Activated CD4-positive, alpha-beta T cell treated with anti-CD3 and anti-CD28 coated beads for 48 hours (primary cell): ENCODE measurements around the gene PTPRN2.
"Not testable (repeated sequence)": the region's sequence is repeated elsewhere in the genome, so short reads cannot be mapped to it uniquely, and the experiment has no call there.

Source experiments
- DNase-seq: peaks from one replicate; pipeline ENCODE4 v3.0.0-alpha.2; 2020

Gene PTPRN2

DNA sequence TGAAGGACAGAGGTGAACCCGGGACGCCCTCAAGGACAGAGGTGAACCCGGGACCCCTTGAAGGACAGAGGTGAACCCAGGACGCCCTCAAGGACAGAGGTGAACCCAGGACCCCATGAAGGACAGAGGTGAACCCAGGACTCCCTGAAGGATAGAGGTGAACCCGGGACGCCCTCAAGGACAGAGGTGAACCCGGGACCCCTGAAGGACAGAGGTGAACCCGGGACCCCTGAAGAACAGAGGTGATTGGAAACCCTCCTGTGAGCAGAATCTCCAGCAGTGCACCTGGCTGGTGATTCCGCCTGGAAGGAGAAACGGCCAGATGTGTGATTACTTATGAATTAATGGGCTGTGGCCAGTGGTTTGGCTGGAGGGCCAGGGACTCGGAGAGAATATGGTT is 272.3 kb downstream of the PTPRN2 start:
- no peak for DNase-seq

DNA sequence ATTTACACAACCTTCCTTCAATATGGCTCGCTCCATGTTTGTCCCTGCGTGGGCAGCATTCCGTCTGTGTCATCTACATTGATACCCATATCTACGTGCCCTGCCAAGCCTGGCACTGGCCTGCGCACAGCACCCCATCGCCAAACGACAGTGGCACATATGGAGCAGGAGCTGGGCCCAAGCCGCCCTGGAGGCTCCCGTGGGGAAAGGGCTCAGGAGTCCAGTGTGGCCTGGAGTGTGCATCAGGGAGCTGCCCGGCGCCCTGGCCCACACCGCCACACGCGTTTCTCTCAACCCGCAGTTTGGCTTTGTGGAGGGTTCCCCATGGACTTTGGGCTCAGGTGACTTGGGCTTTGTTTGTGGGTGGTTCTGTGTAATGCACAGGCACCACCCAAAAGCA is 273.2 kb downstream of the PTPRN2 start:
- no peak for DNase-seq

DNA sequence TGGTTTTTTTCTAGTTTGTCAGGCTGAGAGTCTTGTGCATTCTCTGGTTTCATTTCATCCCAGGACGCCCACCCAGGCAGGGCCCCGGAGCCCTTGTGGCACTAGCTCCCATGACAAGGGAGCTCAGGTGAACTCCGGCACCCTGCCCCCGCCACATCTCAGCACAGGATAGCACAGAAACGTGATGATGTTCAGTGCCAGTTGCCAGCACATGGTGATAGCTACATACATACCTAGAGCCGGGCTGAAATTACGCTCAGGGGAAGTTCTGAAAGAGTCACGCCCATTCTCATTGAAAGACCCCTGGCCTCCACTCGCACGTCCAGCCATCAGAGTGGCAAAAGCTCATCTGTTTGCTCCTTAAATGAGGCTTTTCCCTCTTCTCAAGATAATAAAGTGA is 273.7 kb downstream of the PTPRN2 start:
- DNase-seq: no peak

DNA sequence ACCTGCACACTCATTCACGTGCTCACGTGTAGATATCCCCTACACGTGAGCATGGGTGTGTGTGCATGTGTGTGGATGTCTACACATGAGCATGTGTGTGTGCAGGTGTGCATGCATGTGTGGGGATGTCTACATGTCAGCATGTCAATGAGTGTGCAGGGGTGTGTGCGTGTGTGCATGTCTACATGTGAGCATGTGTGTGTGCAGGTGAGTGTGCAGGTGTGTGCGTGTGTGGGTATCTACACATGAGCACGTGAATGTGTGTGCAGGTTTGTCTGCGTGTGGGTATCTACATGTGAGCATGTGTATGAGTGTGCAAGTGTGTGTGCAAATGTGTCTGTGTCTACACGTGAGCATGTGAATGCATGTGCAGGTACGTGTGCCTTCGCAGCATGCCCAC is 274.8 kb downstream of the PTPRN2 start:
- DNase-seq: no peak

DNA sequence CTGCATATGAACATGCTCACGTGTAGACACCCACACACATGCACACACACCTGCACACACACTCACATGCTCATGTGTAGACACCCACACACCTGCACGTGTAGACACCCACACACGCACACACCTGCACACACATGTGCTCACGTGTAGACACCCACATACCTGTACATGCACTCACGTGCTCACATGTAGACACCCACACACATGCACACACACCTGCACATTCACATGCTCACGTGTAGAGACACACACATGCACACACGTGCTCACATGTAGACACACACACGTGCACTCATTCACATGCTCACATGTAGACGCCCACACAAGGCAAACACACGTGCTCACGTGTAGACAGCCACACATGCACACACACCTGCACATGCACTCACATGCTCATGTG is 275.8 kb downstream of the PTPRN2 start:
- no peak for DNase-seq

DNA sequence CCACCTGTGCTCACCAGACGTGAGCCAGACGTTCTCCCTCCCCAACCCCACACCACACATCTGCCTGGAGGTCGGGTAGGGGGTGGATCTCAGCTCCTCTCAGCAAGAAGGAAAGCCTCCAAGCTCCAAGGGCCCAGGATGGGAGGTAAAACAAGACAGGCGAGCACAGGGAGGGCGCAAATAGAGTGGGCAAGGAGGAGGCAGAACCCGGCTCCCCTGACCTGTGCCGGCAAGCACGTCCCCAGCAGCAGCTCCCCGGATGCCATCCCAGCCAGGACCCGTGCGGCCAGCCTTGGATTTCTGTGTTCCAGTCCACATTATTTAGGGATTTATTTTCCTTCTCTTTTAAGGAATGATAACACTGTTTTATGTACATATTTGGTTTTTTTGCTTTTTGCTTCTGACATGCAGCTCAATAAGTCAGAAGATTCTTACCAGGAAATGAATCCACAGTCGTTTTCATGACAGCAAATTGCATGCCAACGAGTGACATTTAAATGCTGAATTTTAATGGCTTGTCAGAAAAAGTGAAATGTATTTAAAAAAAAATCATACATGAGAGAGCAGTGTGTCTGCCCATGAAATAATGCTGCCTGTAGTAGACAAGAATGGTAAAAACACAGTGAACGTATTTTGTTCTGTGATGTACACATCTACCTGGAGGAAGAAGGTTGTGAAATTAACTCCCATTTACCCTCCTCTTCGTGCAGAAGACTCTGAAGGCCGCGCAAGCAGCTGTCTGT is 276.5 kb downstream of the PTPRN2 start:
- DNase-seq: no peak

DNA sequence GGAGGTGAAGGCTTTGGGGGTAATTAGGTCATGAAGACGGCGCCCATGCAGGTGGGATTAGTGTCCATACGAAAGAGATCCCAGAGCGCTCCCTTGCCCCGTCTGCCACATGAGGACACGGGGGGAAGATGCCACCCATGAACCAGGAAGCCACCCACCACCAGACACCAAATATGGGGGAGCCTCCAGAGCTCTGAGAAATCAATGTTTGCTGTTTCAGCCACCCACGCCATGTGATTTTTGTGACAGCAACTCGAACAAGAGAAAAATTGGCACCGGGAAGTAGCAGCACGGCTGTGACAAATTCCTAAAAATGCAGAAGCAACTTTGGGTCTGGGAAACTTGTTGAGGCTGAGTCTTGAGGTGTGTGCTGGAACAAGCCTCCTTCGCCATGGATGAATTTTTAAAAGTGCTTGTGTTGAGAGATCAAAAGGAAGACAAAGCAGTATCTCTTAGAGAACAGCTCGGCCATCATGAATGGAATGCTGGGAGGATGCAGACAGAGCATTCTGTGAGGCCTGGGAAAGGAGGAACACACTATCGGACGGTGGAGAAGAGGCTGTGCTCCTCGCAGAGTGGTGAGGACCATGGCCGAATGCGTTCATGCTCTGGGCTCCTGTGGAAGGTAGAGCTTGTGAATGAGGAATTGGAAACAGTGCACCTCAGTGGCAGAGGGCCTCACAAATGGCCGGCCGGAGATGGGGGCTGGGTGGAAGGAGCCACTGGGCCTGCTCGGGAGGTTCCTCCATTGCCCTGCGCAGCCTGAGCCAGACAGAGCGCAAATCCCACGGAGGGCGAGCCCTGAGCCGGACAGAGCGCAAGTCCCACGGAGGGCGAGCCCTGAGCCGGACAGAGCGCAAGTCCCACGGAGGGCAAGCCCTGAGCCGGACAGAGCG is 277.5 kb downstream of the PTPRN2 start:
- DNase-seq: no peak

DNA sequence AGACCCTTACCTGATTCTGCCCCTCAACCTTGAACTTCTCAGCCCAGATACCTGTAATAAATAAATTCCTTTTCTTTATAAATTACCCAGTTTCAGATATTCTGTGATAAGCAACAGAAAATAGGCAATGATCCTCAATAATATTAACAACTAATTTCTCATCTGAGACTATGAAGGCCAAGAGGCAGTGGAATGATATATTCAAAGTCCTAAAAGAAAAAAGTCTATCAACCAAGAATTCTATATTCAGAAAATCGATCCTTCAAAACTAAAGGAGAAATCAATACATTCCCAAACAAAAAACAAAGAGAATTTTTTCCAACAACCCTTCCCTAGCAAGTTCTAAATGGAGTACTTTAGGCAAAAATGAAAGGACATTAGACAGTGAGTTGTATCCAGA is 279.6 kb downstream of the PTPRN2 start:
- DNase-seq: no peak

DNA sequence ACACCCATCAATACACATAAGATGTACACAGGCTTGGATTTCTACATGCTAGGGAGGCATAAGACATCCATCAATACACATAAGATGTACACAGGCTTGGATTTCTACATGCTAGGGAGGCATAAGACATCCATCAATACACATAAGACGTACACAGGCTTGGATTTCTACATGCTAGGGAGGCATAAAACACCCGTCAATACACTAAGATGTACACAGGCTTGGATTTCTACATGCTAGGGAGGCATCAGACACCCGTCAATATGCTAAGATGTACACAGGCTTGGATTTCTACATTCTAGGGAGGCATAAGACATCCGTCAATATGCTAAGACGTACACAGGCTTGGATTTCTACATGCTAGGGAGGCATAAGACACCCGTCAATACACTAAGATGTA is 283.6 kb downstream of the PTPRN2 start:
- DNase-seq: not testable (repeated sequence)

DNA sequence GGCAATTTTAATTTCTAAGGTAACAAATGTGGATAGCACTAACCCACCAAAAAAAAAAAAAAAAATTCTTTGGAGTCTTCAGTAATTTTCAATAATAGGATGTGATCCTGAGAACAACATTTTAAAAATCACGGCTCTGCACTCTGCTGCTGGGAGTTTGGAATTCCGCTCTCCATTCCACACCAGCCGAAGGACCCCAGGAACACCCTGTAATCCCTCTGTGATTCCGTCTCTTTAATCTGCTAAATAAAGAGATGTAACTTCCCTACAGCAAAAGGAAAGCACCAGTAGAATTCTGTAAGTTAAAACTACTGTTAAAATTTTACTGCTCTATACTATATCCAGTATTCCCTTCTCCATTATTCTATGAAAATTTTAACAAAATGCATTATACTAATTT is 284.5 kb downstream of the PTPRN2 start:
- no peak for DNase-seq

DNA sequence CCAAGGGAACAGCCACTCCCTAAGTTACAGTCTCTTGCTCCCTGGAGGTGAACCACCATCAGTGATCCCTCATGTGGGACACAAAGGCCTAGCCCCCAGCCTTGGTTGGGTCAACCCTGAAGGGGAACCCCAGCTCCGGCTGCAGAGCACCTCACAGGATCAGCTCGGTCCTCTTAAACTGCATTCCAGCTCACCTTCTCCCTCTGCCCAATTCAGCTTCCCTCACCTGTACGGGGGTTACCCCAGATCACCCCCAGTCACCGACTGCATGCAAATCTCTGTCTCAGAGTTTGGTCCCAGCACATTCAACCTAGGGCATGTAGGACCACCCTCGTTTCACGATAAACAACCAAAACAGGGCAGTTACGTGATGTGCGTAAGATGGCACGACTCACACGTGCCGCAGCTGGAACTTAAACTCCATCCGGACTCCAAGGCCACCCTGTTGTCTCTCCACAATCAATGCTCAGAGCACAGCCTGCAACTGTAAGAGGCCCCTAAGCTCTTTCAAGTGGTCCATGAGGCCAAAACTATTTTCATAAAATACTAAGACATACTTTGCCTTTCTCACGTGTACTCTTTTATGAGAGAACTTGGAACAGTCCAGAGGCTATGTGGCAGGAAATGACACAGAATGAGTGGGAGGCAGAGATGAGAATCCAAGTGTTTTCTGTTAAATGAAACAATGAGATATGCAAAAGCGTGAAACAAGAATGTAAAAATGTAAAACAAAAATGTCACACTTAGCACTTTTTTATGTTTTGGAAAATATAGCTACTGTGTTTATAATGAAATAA is 285.2 kb downstream of the PTPRN2 start:
- no peak for DNase-seq

DNA sequence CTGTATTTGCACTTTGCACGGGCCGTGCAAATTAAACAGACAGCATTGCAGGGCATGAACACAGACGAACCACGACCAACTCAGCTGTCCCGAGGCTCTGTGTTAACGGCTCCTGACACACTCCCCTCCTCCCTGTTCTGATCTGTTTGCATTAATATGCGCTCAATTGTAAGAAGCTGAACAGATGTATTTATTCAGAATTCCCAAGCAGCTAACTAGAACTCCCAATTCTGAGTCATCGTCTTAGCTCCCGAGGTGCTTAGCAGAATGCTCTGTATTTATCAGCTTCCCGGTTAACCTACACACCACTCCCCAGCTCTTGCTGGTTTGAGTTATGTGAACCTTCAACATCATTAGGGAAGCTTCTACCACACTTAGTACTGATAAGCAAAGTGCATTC is 286.4 kb downstream of the PTPRN2 start:
- DNase-seq: no peak

DNA sequence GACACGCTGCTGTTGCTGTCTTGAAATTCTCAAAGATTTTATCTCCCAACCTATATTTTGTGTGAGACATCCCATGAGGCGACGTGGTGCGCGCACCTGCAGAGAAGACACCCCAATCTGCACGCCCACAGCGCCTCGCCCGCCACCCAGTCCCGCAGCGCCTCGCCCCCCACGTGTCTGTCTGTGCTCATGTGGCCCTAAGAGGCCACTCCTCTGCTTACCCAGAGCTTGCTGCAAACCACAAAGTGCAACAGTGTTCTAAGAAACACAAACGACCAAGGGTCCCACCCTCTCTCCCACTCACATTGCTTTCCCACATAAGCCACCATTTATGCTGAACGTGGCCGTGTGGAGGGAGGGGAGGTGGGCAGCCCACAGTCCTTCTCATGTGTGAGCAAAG is 287.2 kb downstream of the PTPRN2 start:
- no peak for DNase-seq

DNA sequence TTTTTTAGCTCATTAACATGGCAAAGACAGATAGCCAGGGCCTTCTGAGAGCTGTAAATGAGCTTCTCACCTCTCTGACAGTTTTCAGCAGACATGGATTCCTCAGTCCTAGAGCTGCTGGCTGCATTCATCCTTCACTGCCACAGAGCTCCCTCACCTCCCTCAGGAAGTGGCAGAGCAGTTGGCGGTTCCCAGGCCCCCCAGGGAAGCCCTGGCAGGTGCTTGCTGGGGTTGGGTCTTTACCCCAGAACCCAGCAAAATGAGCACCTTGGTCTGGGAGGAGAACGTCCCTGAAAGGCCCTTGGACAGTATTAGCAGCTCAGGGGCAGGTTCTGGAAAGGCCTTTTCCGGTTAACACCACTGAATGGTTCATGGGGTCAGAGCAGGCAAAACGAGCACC is 288.0 kb downstream of the PTPRN2 start:
- DNase-seq: no peak

DNA sequence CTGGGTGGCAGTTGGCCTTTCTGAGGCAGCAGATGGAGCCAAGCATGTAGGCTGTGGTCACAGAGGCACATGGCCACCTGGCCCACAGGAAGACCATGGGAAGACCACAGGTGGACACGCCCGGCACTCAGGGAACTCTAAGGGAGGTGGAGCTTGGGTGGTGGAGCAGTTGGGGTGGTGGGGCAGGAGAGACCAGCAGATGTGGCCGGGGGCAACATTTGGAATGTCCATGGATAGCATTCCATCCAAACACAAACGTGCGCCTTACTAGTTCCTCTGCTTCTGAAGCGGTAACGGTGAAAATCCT is 290.9 kb downstream of the PTPRN2 start:
- DNase-seq: no peak

DNA sequence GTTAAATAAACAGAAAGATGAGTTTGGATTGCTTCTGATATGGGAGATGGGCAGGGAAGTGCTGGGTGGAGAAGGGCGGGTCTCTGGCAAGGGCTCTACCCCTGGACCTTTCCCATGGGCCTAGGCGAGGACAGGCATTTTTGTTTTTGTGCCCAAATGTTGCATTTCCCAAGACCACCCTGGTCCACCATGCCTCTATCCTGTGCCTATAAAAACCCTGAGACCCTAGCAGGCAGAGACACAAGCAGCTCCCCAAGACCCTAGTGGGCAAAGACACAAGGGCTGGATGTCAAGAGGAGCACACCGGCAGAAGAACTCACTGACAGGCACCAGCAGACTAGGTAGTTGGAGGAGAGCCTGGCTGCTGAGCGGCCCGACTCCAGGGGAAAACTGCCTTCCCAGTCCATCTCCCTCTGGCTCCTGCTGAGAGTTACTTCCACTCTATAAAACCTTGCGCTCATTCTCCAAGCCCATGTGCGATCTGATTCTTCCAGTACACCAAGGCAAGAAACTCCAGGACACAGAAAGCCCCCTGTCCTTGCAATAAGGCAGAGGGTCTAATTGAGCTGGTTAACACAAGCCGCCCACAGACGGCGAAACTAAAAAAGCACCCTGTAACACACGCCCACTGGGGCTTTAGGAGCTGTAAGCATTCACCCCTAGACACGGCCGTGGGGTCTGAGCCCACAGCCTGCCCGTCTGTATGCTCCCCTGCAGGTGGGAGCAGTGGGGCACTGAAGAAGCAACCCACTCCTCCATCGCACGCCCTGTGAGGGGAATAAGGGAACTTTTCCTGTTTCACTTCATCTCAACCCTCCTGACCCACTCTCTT is 291.4 kb downstream of the PTPRN2 start:
- DNase-seq: no peak

DNA sequence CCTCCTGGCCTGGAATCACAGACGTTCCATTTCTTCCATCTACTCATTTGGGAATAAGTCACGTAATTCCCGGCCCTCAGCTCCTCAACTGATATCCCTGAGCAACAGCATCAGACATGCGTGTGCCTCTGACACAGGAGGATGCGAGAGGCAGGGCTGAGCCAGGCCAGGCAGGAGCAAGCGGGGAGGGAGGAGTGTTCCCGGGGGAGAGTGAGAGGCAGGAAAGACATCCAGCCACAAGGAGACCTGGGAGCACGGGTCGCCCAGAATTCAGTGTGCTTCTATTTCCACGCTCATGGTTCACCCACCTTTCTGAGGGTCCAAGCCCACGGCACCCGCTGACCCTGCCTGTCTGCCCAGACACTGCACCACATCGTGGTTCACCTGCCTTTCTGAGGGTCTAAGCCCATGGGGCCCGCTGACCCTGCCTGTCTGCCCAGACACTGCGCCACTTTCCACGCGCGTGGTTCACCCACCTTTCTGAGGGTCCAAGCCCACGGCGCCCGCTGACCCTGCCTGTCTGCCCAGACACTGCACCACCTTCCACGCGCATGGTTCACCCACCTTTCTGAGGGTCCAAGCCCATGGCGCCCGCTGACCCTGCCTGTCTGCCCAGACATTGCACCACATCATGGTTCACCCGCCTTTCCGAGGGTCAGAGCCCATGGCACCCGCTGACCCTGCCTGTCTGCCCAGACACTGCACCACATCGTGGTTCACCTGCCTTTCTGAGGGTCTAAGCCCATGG is 293.0 kb downstream of the PTPRN2 start:
- DNase-seq: not testable (repeated sequence)

DNA sequence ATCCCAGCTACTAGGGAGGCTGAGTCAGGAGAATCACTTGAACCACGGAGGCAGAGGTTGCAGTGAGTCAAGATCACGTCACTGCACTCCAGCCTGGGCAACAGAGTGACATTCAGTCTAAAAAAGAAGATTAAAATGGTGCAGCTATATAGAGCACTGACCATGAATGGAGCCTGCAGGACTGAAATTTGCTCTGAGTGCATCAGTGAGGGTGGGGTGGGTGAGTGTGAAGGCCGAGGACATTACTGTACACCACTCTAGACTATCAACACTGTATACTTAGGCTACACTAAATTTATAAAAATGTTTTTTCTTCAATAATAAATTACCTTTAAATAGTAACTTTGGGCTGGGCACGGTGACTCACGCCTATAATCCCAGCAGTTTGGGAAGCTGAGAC is 294.7 kb downstream of the PTPRN2 start:
- DNase-seq: no peak

DNA sequence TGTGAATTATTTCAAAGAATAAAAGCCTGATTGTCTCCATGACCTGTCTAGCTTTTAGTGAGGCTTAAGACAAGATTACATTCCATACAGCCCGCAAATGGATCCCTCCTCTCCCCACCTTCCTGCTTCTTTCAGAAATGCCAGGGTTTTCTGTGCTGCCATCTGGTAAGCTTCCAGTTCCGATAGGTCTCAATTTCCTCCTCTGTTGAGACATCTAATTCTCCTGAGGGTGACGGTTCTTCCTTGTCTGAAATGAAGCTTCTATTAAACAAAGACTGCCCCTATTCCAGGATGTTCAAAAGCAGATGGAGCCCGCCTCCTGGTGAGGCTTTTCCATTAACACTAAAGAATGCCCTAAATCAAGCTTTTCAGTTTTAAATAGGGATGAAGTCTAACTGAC is 295.6 kb downstream of the PTPRN2 start:
- DNase-seq: no peak

DNA sequence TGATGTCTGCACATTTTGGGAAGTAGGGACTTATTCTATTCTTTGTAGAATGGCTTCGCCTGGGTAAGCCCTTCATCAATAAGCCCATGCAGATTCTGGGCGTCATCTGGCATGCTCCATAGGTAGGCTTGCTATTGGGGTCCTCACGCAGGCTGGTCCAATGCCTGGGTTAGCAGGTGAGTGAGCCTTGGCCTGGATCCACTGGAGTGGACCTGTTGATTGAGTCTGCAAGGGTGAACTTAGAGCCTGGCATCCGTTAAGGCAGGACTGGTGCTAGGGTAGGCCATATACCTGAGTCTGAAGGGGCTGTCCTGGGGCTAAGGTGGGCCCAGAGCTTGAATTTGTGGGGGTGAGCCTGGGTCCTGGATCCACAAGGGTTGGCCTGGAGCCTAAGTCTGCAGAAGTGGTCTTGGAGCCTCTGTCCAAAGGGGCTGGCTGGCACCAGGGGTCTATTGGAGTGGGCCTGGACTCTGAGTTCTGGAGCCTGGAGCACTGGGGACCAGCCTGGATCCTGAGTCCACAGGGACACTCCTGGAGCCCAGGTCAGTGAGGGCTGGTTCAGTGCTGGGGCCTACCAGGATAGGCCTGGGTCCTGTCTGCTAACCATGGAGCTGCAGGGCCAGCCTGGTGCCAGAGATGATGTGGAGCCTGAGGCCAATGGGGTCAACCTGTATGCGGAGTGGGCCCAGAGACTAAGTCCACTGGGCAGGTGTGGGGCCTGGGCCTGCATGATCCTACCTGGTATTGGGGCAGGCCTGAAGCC is 297.7 kb downstream of the PTPRN2 start:
- DNase-seq: no peak

DNA sequence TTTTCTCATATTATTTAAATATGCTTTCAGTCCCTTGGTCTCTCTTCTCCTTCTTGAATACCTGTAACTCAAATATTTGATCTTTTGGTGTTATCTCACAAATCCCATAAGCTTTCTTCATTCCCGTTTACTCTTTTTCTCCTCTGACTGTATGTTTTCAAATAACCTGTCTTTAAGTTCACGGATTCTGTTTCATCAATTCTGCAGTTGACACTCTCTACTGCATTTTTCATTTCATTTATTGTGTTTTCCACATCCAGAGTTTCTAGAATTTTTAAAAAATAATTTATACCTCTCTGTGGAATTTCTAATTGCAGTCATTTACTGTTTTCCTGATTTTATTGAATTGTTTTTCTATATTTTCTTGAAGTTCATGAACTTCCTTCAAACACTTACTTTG is 298.4 kb downstream of the PTPRN2 start:
- DNase-seq: no peak
